Mesenchymal stem cell (in vitro differentiated cells and primary cell): ENCODE results near the gene TENM4.

Experiments used
- DNase-seq: peaks from one replicate; pipeline ENCODE4 v3.0.0-alpha.2; 2013
- H2AFZ ChIP-seq: one replicate; pipeline ENCODE4 v1.6.1; 2013; ENCODE audit warnings: low read depth, mild to moderate bottlenecking, control low read depth, inconsistent platforms, low read length, moderate library complexity
- H2AK5ac ChIP-seq: 2 replicates; pipeline ENCODE4 v1.6.1; 2013; ENCODE audit warnings: low read length, moderate library complexity, mild to moderate bottlenecking, inconsistent platforms; ENCODE audit not compliant: severe bottlenecking
- H2BK120ac ChIP-seq: one replicate; pipeline ENCODE4 v1.6.1; 2013; ENCODE audit warnings: low read depth, mild to moderate bottlenecking, inconsistent platforms, low read length, moderate library complexity
- H2BK12ac ChIP-seq, 2 experiments: one replicate each; pipeline ENCODE4 v1.6.1; 2013; ENCODE audit warnings: inconsistent platforms in 2 of 2, low read length in 2 of 2, mild to moderate bottlenecking in 2 of 2, moderate library complexity in 2 of 2, control low read depth in 1 of 2
- H2BK15ac ChIP-seq: one replicate; pipeline ENCODE4 v1.6.1; 2013; ENCODE audit warnings: mild to moderate bottlenecking, low read depth, inconsistent platforms; ENCODE audit not compliant: poor library complexity, severe bottlenecking
- H2BK5ac ChIP-seq: 2 replicates; pipeline ENCODE4 v1.6.1; 2013; ENCODE audit warnings: low read depth, mild to moderate bottlenecking, low read length, control low read depth, inconsistent platforms; ENCODE audit not compliant: poor library complexity, severe bottlenecking
- H3K14ac ChIP-seq, 2 experiments: one replicate each; pipeline ENCODE4 v1.6.1; 2013; ENCODE audit warnings: inconsistent platforms in 2 of 2, low read length in 2 of 2, control low read depth in 1 of 2, mild to moderate bottlenecking in 1 of 2, moderate library complexity in 1 of 2
- H3K18ac ChIP-seq, 2 experiments: one replicate each; pipeline ENCODE4 v1.6.1; 2013; ENCODE audit warnings: inconsistent platforms in 2 of 2, low read length in 2 of 2, control low read depth in 1 of 2, low read depth in 1 of 2, mild to moderate bottlenecking in 1 of 2
- H3K23ac ChIP-seq, 2 experiments: one replicate each; pipeline ENCODE4 v1.6.1; 2013; ENCODE audit warnings: inconsistent platforms in 2 of 2, low read length in 2 of 2, mild to moderate bottlenecking in 2 of 2, moderate library complexity in 2 of 2, control low read depth in 1 of 2
- H3K27ac ChIP-seq: 2 replicates; pipeline ENCODE4 v1.5.1; 2013; ENCODE audit warnings: mild to moderate bottlenecking, moderate library complexity, low read length, control low read depth, inconsistent platforms; ENCODE audit not compliant: poor library complexity, severe bottlenecking
- H3K27me3 ChIP-seq, 2 experiments: 2 replicates each; pipeline versions ENCODE4 v1.6.1 to v1.7.0; 2013; ENCODE audit warnings: low read length in 2 of 2, mild to moderate bottlenecking in 2 of 2, moderate library complexity in 2 of 2, control low read depth in 1 of 2, inconsistent platforms in 1 of 2; ENCODE audit not compliant: control insufficient read depth in 1 of 2, insufficient read depth in 1 of 2
- H3K36me3 ChIP-seq, 2 experiments: 2 replicates each; pipeline versions ENCODE4 v1.6.1 to v1.7.0; 2013; ENCODE audit warnings: low read length in 2 of 2, control low read depth in 1 of 2, inconsistent platforms in 1 of 2, low read depth in 1 of 2, mild to moderate bottlenecking in 1 of 2; ENCODE audit not compliant: insufficient read depth in 2 of 2, control insufficient read depth in 1 of 2
- H3K4ac ChIP-seq, 2 experiments: one replicate each; pipeline ENCODE4 v1.6.1; 2013; ENCODE audit warnings: inconsistent platforms in 2 of 2, low read length in 2 of 2, mild to moderate bottlenecking in 2 of 2, moderate library complexity in 2 of 2, control low read depth in 1 of 2, low read depth in 1 of 2
- H3K4me1 ChIP-seq: 2 replicates; pipeline ENCODE4 v1.6.1; 2013; ENCODE audit warnings: low read depth, low read length, control low read depth; ENCODE audit not compliant: control insufficient read depth, insufficient read depth
- H3K4me2 ChIP-seq: 2 replicates; pipeline ENCODE4 v1.6.1; 2013; ENCODE audit warnings: low read length, mild to moderate bottlenecking, inconsistent platforms; ENCODE audit not compliant: poor library complexity, severe bottlenecking
- H3K4me3 ChIP-seq, 2 experiments: 2 replicates each; pipeline versions ENCODE4 v1.5.1 to v1.7.0; 2013; ENCODE audit warnings: low read length in 2 of 2, mild to moderate bottlenecking in 2 of 2, control low read depth in 1 of 2, low read depth in 1 of 2; ENCODE audit not compliant: insufficient read depth in 1 of 2
- H3K79me1 ChIP-seq: replicated peaks from 2 replicates; pipeline ENCODE4 v1.6.1; 2013; ENCODE audit warnings: mild to moderate bottlenecking, control low read depth, low read length, inconsistent platforms; ENCODE audit not compliant: poor library complexity, severe bottlenecking
- H3K9ac ChIP-seq: 2 replicates; pipeline ENCODE4 v1.7.0; 2013; ENCODE audit warnings: mild to moderate bottlenecking, low read length, moderate library complexity
- H3K9me3 ChIP-seq: 2 replicates; pipeline ENCODE4 v1.7.0; 2013; ENCODE audit warnings: mild to moderate bottlenecking, low read length; ENCODE audit not compliant: control insufficient read depth
- H4K8ac ChIP-seq: one replicate; pipeline ENCODE4 v1.6.1; 2013; ENCODE audit warnings: inconsistent platforms, mild to moderate bottlenecking, low read length, moderate library complexity
- H4K91ac ChIP-seq: one replicate; pipeline ENCODE4 v1.6.1; 2013; ENCODE audit warnings: mild to moderate bottlenecking, low read length, inconsistent platforms
- WGBS: methylation state at CpG from one replicate; pipeline ENCODE4 v1.1.7; 2013; ENCODE audit warnings: mixed read lengths; 5-methylcytosine and 5-hydroxymethylcytosine counted together

Gene TENM4

DNA sequence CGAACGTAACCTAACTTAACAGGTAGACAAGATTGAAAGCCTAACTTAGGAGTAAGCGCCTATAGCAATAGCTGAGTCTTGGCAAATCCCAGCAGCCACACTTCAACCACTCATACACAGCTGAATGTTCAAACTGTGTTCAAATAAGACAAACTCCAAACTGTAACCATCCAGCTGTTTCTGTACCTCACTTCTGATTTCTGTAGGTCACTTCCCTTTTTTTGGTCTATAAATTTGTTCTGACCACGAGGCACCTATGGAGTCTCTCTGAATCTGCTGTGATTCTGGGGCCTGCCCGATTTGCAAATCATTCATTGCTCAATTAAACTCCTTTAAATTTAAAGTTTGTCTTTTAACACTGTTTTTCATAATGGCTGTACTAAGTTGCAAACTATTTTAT is 8.2 kb upstream of the TENM4 start:
- no peak overlapping the region for H2AK5ac ChIP-seq
- no peak overlapping the region for H2BK15ac ChIP-seq
- H2BK5ac ChIP-seq = no peak overlapping the region
- no peak overlapping the region for H3K4me3 ChIP-seq
- no peak overlapping the region for H3K4me2 ChIP-seq
- H3K23ac ChIP-seq = no peak overlapping the region
- no peak overlapping the region for H2BK120ac ChIP-seq
- H3K18ac ChIP-seq = no peak overlapping the region
- no peaks in the 10 kb centered on the region for H3K79me1 ChIP-seq
- no peak overlapping the region for H2AFZ ChIP-seq
- DNase-seq = no peak
- H4K91ac ChIP-seq = no peak overlapping the region
- H4K8ac ChIP-seq = no peak overlapping the region
- no peak overlapping the region for H3K9ac ChIP-seq
- no peaks in the 10 kb centered on the region for H3K4me1 ChIP-seq
- no peak overlapping the region for H3K14ac ChIP-seq
- no peak overlapping the region for H3K4ac ChIP-seq
- H3K9me3 ChIP-seq = no peaks in the 10 kb centered on the region
- no peak overlapping the region for H3K27ac ChIP-seq
- H3K27me3 ChIP-seq = peaks cover 8 to 23% of the 10 kb centered on the region in 2 experiments
- no peak overlapping the region for H2BK12ac ChIP-seq
- WGBS = 77% methylated on average over 4 of the region's 5 CpGs
- no peaks in the 10 kb centered on the region for H3K36me3 ChIP-seq

GRCh38 chr11:79447038-79447786 is 6.4 kb upstream of the TENM4 start:
- no peaks in the 10 kb centered on the region for H3K79me1 ChIP-seq
- no peak overlapping the region for H3K27ac ChIP-seq
- no peak overlapping the region for H2AFZ ChIP-seq
- WGBS = 57% methylated on average over 3 of the region's 5 CpGs
- no peak overlapping the region for H3K4me2 ChIP-seq
- H3K4me3 ChIP-seq = no peak overlapping the region
- H3K9me3 ChIP-seq = no peaks in the 10 kb centered on the region
- no peak overlapping the region for H2AK5ac ChIP-seq
- H3K4ac ChIP-seq = no peak overlapping the region
- H3K4me1 ChIP-seq = no peaks in the 10 kb centered on the region
- H2BK12ac ChIP-seq = no peak overlapping the region
- peaks cover 19 to 41% of the 10 kb centered on the region in 2 experiments for H3K27me3 ChIP-seq
- no peak overlapping the region for H3K9ac ChIP-seq
- H3K36me3 ChIP-seq = no peaks in the 10 kb centered on the region
- no peak overlapping the region for H2BK5ac ChIP-seq
- H3K23ac ChIP-seq = no peak overlapping the region
- H2BK120ac ChIP-seq = no peak overlapping the region
- no peak overlapping the region for H4K8ac ChIP-seq
- H4K91ac ChIP-seq = no peak overlapping the region
- no peak overlapping the region for H3K14ac ChIP-seq
- H2BK15ac ChIP-seq = no peak overlapping the region
- DNase-seq = no peak
- no peak overlapping the region for H3K18ac ChIP-seq

GRCh38 chr11:79444923-79445322 is 4.1 kb upstream of the TENM4 start:
- Histone ChIP-seq H3K4me3 (no peak overlapping the region), H2AFZ (no peak overlapping the region), H3K9ac (no peak overlapping the region), H3K27ac (no peak overlapping the region), H3K14ac (no peak overlapping the region), H2BK5ac (no peak overlapping the region), H3K4me2 (no peak overlapping the region), H3K9me3 (no peaks in the 10 kb centered on the region), H3K4me1 (peaks cover 10% of the 10 kb centered on the region), H3K27me3 (peaks cover 19 to 53% of the 10 kb centered on the region in 2 experiments), H3K18ac (no peak overlapping the region), H4K8ac (no peak overlapping the region), H2BK120ac (no peak overlapping the region), H2BK15ac (no peak overlapping the region), H3K23ac (no peak overlapping the region), H3K79me1 (no peaks in the 10 kb centered on the region), H2AK5ac (no peak overlapping the region), H3K36me3 (no peaks in the 10 kb centered on the region), H4K91ac (no peak overlapping the region), H3K4ac (no peak overlapping the region), H2BK12ac (no peak overlapping the region)
- 33% methylated on average over 1 of the region's 1 CpG for WGBS
- no peak for DNase-seq

- Histone ChIP-seq H2BK5ac (no peak overlapping the region), H4K91ac (no peak overlapping the region), H3K27me3 (peaks cover 25 to 75% of the 10 kb centered on the region in 2 experiments), H2BK15ac (peak overlapping the region; percentile 49), H3K79me1 (no peaks in the 10 kb centered on the region), H3K18ac (no peak overlapping the region), H2AK5ac (no peak overlapping the region), H3K4me3 (peak overlapping the region in 1 of 2 experiments; percentile 82), H3K4ac (no peak overlapping the region), H2AFZ (no peak overlapping the region), H3K9ac (peak overlapping the region; percentile 94), H3K9me3 (no peaks in the 10 kb centered on the region), H3K36me3 (no peaks in the 10 kb centered on the region), H3K23ac (no peak overlapping the region), H2BK120ac (no peak overlapping the region), H3K4me2 (peak overlapping the region; percentile 99), H3K14ac (no peak overlapping the region), H3K4me1 (peaks cover 40% of the 10 kb centered on the region), H2BK12ac (no peak overlapping the region), H4K8ac (peak overlapping the region; percentile 33), H3K27ac (no peak overlapping the region)
- peak; percentile 50 for DNase-seq
- 8% methylated on average over 10 of the region's 10 CpGs for WGBS
Measured at GRCh38 chr11:79441461-79441875, 638 bp upstream of the TENM4 start.
